Stimulated activated CD8-positive, alpha-beta memory T cell treated with anti-CD3 and anti-CD28 coated beads, Interleukin-12 subunit alpha, Interleukin-12 subunit beta, amount 100 ng/mL, for 4 hours (primary cell): ENCODE data around the gene CDKAL1.
"Not testable (repeated sequence)": the region's sequence is repeated elsewhere in the genome, so short reads cannot be mapped to it uniquely, and the experiment has no call there.

Experiments used
- DNase-seq: peaks from one replicate; pipeline ENCODE4 v3.0.0-alpha.2; 2020; ENCODE audit warnings: low read depth

Gene CDKAL1

DNA sequence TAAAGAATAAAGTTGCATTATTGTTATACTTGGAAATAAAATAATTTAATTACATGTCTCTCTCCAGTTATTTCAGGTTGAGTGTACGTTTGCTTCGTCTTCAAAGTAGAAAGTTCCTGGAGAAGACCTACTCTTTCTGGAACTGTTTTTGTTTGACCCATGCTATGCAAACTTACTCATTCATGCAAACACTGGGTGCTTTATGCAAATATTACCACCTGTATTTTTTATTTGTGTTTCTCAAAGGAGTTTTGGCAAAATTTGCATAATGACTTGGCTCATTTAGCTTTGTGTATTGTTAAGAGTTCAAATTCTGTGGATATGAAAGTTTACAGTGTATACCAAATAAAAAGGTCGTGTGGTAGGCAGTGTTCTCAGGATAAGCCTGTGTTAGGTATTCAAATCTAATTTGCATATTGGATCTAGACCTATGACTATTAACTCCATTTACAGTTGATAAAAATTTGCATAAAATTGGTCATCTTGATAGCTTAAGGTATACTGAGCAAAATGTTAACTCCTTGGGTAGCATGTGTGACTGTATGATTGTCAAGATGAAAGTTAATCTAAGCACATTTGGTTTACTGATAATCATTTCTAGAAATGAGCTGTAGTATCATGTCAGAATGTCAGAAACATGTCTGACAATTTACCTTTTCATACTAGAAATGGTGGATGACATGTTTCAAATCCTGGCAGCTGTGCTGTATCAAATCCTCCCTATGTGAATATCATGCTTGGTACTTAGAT is 65.2 kb downstream of the CDKAL1 start:
- no peak for DNase-seq

DNA sequence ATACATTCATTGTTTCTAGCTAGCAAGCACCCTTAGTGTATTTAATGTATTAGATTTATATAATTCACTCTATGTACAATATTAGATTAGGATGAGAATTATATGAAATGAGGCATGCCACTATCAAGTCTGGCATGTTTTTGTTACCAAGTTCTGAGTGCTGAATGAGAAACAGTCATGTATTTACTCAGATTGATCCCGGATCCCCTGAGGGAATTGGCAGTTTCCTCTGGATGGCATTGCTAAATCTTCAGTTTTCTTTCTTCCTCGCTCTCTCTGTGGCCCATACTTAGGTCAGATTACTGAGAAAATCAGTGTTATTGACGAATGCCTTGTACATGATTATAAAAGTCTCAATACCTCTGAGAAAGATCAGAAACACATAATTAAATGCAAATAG is 66.6 kb downstream of the CDKAL1 start:
- no peak for DNase-seq

- no peak for DNase-seq
Measured at GRCh38 chr6:20604159-20604558, 69.9 kb downstream of the CDKAL1 start.

DNA sequence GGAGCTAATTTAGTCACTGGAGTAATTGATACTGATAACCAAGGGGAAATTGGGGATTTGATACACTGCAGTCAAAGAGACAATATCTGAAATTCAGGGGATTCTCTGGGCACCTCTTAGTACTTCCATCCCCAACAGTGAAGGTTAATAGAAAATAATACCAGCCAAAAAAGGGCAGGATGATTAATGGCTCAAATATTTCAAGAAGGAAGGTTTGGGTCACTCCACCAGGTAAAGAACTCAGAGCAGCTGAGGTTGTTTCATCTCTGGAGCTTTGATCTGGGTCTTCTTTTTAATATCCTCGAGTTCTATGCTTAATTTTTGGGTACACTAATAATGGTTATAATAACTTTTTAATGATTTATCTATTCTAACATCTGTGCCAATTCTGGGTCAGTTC is 70.8 kb downstream of the CDKAL1 start:
- no peak for DNase-seq

DNA sequence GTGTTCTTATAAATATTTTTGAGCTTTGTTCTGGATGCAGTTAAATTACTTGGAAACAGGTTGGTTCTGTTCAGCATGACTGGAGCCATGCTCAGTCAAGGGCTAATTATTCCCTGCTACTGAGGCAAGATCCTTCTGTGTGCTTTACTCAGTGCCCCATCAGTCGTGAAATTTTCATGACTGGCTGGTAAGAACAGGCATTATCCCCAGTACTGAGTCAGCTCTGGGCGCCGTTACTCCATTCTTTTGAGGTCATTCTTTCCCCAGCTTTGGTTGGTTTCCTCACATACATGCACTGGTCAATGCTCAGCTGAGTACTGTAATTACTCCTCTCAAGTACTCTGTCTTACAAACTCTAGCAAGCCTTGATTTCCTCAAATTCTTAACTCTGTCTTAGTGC is 71.3 kb downstream of the CDKAL1 start:
- no peak for DNase-seq

DNA sequence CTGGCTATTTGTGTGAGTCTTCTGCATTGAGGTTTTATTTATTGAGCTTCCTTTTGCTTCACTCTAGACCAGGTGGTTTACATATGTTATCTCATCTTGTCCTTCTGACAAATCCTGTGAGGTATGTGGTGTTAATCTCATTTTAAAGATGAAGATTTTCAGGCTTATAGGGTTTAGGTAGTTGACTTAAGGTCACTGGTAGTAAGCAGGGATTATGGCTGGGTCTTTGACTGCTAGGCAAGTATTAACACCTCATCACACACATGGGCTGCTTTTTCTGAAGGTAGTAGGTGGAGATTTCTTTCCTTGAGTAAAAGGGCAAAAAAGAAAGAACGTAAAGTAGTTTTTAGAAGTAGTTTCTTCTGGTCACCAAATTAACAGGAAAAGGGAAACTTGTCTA is 72.6 kb downstream of the CDKAL1 start:
- DNase-seq: no peak

DNA sequence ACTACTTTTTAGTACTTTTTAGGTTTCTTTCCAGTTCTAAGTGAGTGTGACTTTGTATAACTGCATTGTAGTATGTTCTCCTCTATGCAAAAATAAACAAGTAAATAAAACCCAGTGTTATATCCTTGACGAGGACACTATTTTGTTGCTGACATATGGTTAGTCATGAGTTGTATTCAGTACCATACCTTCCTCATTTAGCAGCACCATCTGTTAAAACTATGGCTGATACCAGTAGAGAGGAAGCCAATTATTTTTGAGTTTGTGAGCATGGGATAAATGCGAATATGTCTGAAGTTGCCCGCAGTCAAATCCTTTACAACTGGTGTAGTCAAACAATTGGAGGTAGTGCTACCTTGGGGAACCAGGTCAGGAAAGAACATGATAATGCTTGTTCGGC is 74.1 kb downstream of the CDKAL1 start:
- no peak for DNase-seq

- no peak for DNase-seq
Measured at GRCh38 chr6:20608905-20609304, 74.6 kb downstream of the CDKAL1 start.

- DNase-seq: not testable (repeated sequence)
Measured at GRCh38 chr6:20609924-20610323, 75.7 kb downstream of the CDKAL1 start.

DNA sequence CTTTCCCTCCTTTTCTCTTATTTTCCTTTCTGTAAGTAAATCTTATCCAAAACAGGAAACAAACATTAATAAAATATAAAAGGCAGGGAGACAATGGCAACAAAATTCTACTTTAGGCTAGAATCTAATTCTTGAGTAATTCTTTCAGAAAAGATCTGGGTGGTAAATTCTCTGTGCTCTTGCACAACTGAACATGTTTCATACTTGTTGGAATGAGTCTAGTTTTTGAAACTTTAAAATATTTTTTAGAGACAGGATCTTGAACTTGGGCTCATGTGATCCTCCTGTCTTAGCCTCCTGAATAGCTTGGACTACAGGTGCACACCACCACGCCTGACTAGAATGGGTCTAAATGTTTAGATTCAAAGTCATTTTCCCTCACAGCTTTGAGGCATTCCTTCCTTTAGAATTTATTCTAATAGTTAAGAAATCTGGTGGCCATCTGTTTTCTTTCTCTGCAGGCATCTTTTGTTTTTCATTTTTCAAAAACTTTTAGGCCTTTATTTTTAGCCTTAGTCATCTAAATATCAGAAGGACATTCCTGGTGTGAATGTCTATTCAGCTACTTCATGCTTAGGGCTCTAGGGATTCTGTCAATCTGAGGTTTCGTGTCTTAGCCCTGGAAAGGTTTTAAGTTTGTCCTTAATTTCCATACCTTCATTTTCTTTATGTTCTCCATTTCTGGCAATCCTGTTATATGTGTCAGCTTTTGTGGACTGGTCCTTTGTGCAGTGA is 76.5 kb downstream of the CDKAL1 start:
- DNase-seq: no peak

GRCh38 chr6:20617537-20617936 is 83.3 kb downstream of the CDKAL1 start:
- DNase-seq: not testable (repeated sequence)

GRCh38 chr6:20620043-20620442 is 85.8 kb downstream of the CDKAL1 start:
- DNase-seq: no peak

GRCh38 chr6:20623761-20624160 is 89.5 kb downstream of the CDKAL1 start:
- no peak for DNase-seq

DNA sequence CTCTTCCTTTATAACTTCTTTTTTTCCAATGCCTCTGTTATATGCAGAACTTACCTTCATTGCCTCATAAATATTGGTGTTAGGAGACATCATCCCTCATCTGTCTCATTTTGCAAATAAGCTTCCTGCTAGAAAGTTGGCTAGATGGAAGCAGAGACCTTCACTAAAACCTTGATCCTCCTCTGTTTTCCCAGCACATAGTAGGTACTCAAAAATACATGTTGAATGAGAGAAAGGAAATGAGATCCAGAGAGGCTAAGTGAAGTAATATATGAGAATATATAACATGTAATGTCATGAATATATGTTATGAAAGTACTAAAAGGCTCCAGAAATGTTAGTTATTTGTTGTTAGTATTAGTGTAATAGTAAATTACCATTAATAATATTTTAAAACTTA is 91.9 kb downstream of the CDKAL1 start:
- DNase-seq: no peak

GRCh38 chr6:20629509-20629908 is 95.3 kb downstream of the CDKAL1 start:
- DNase-seq: no peak

- DNase-seq: no peak
Measured at GRCh38 chr6:20630136-20630535, 95.9 kb downstream of the CDKAL1 start.

DNA sequence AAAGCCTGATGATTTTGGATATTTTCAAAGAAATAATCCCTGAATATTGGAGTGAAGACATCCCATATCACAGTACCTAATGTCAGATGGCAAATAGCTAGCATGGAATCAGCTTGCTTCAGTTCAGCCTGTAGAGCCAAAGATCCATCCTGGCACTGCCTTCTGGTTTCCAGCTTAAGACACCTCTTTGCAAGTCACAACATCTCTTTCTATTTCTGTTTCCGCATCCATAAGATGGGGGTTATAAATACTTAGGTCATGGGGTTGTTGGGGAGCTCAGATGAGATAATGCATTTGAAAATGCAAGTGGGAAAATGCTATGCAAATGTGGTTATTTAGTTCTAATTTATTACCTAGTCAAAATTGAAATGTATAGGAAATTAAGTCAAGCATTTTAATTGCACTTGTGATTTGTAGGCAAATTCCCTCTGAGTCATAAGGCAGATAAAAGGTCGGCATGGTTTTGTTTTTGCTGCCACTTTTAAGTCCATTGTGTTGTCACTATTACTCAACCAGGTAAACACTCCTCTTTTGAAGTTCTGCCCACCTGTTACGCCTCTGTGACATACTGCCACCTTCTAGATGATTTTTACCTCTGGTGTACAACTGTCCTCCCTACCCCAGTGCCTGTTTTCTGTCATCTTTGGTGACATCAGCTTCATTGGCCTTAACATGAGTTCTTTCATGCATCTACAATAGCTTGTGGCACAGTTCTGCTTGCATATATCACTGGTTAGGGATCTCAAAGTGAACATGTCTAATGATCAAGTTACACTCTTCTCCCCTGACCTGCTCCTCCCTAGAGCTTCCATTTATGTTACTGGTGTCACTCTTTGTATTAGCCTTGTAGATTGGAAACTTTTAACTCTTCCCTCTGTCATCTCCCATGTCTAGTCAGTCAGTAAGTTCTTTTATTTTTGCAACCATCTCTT is 96.6 kb downstream of the CDKAL1 start:
- no peak for DNase-seq

DNA sequence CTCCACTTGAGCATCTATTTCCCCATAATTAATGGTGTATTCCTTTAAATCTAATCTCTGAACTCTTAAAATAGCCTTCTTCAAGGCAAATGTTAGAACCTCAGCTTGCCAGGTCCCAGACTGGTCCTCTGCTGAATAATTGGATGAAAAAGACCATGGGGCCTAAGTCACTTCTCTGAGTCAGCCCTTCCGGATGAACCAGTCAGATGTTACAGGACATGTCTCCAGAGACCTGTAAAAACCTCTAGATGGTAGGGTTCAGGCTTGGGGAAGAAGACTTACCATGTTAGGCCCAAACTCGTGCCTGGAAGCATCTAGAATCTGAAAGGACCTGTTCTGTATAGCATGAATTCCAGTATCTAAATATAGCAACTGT is 97.3 kb downstream of the CDKAL1 start:
- no peak for DNase-seq

- DNase-seq: no peak
Measured at GRCh38 chr6:20632696-20633095, 98.4 kb downstream of the CDKAL1 start.

DNA sequence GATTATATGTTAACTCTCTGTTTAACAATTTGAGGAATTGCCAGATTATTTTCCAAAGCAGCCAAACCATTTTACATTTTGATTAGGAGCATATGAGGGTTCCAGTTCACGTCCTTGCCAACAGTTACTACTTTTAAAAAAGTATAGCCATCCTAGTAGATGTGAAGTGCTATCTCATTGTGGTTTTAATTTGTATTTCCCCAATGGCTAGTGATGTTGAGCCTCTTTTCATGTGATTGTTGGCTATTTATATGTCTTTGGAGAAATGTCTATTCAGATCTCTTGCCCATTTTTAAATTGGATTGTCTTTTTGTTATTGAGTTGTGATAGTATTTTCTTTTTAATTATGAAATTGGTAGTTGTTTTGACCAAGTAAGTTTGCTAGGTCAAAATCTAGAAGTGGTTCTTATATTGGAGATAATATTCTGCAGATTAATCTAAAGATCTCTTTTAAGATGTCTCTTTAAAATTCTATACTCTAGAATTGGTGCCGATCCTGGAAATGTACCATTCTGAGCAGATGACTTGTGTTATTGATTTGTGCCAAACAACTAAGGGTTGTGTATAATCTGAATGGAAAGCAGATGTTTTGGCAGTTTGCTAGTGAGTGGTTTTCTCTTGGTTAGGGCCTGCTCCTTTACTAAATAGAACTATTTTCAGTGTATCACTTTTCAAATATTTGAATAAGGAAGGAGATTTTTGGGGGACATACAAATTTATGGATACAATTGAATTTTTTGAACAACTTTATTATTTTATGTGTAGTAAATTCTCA is 99.5 kb downstream of the CDKAL1 start:
- DNase-seq: no peak

DNA sequence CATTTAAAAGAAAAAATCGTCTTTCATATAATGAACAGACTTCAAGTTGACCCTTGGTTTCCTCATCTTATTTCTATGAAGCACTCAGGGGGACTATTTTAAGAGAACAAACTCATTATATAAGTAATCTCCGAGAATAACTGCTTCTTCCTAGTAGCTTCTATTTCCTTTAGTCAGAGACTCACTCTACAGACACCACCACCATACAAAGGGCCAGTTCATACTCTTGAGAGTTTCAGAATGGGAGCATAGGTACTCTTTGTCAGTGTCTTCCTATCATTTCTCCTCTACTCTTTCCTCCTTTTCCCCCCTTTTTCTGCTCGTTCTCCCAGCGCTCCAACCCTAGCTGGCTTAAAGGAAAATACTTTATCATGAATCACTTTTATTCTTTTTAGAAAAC is 104.9 kb downstream of the CDKAL1 start:
- no peak for DNase-seq

DNA sequence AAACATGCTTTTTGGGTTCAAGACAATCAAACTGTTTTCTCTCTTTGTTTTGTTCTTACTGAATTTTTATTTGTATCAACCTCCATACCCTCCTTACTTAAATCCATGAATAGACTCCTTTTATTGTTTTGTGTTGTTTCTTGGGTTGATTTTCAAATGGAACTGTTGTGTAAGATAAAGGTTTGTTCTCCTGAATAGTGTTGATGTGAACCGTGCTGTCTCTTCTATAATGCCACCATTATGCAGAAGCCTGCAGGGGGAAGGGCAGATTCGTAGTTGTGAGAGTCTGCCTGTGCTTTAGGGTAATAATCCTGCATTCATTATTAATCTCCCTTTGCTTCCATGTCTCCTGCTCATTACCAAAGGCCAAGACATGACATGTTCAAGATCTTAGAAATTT is 105.9 kb downstream of the CDKAL1 start:
- no peak for DNase-seq
